Panc1 (cell line): ENCODE data around the gene ANTXR1. TPM values are rescaled to one million over a fixed set of nuclear protein-coding genes. Genes with fewer than 3 reads are reported as not detected.

Experiments
- ATAC-seq: fragments of 200-7000 bp; cut with Tn5 transposase; 2 replicates; pipeline ENCODE4 v1.9.1; 2020; ENCODE audit warnings: mild to moderate bottlenecking, moderate library complexity
- BruUV-seq: library from RNA; stranded (reverse); fragments of 400-500 nt; replicated peaks from 2 replicates; lab custom pipeline; 2021; lab: Mats Ljungman, UMichigan
- CTCF ChIA-PET: fragments of 300-600 bp; sonication (Branson Sonifier 250); formaldehyde crosslinking; loops from one replicate; lab custom pipeline; 2022; ENCODE audit warnings: antibody characterized with exemption; lab: Charles Lee
- POLR2A ChIA-PET: fragments of 300-600 bp; sonication (Branson Sonifier 250); formaldehyde crosslinking; loops from one replicate; lab custom pipeline; 2022; ENCODE audit warnings: antibody characterized with exemption; lab: Charles Lee
- DNase-seq: peaks from one replicate; pipeline ENCODE4 v3.0.0-alpha.2; 2010; ENCODE audit warnings: low read depth, low spot score
- H3K27ac ChIP-seq: 2 replicates; pipeline ENCODE4 v1.5.1; 2011; ENCODE audit warnings: mild to moderate bottlenecking, low read length, inconsistent platforms
- H3K27me3 ChIP-seq: fragments of 200-500 bp; sonication (Bioruptor generic); 2 replicates; pipeline ENCODE4 v1.6.0; 2014; ENCODE audit warnings: low read length, inconsistent platforms; ENCODE audit not compliant: control insufficient read depth, insufficient read depth
- H3K36me3 ChIP-seq: fragments of 200-500 bp; sonication (Bioruptor generic); 2 replicates; pipeline ENCODE4 v1.5.1; 2014; ENCODE audit warnings: inconsistent platforms, mild to moderate bottlenecking, low read length, moderate library complexity; ENCODE audit not compliant: control insufficient read depth, insufficient read depth
- H3K4me1 ChIP-seq: 2 replicates; pipeline ENCODE4 v1.5.1; 2011; ENCODE audit warnings: inconsistent platforms, mild to moderate bottlenecking, low read length, moderate library complexity; ENCODE audit not compliant: control insufficient read depth, insufficient read depth
- H3K4me3 ChIP-seq, 2 experiments: 2 replicates each; pipeline ENCODE4 v1.5.1; 2011 to 2012; ENCODE audit warnings: low read depth in 2 of 2, low read length in 2 of 2, mild to moderate bottlenecking in 2 of 2, inconsistent platforms in 1 of 2, moderate library complexity in 1 of 2
- H3K9me3 ChIP-seq: fragments of 200-500 bp; sonication (Bioruptor generic); 2 replicates; pipeline ENCODE4 v1.5.1; 2014; ENCODE audit warnings: low read depth, mild to moderate bottlenecking, inconsistent platforms, low read length, moderate library complexity; ENCODE audit not compliant: control insufficient read depth, insufficient read depth
- POLR2AphosphoS5 ChIP-seq: IDR thresholded peaks from 2 replicates; pipeline ENCODE4 v1.6.1; 2012; ENCODE audit warnings: mild to moderate bottlenecking, low read depth, low read length, moderate library complexity
- REST ChIP-seq, 2 experiments: IDR thresholded peaks; 2 replicates each; pipeline ENCODE4 v1.6.1; 2011 to 2012; ENCODE audit warnings: low read depth in 2 of 2, control low read depth in 1 of 2, low read length in 1 of 2, mild to moderate bottlenecking in 1 of 2, moderate library complexity in 1 of 2; ENCODE audit not compliant: insufficient read depth in 1 of 2
- SIN3A ChIP-seq: IDR thresholded peaks from 2 replicates; pipeline ENCODE4 v1.6.1; 2012; ENCODE audit warnings: low read depth, mild to moderate bottlenecking, low read length, moderate library complexity, borderline replicate concordance; ENCODE audit not compliant: insufficient read depth
- TCF7L2 ChIP-seq: IDR thresholded peaks from 2 replicates; pipeline ENCODE4 v1.6.1; 2011; ENCODE audit warnings: mild to moderate bottlenecking, low read depth, low read length, inconsistent platforms
- in situ Hi-C: cut with HindIII; loops from 2 replicates; pipeline ENCODE4 v1.10.0; 2016; ENCODE audit warnings: low sequenced_read_pairs, low pct_unique_long_range_greater_than_20kb
- intact Hi-C: fragments of 100-400 bp; cut with micrococcal nuclease; formaldehyde crosslinking; loops from one replicate; pipeline ENCODE4 v1.10.0; 2022; ENCODE audit not compliant: unreplicated experiment
- total RNA-seq: library from RNA; stranded (reverse); gene quantifications from one replicate; pipeline ENCODE4 v1.2.1, GENCODE V29; 2021; ENCODE audit not compliant: unreplicated experiment
- TF ChIP-seq, protein P1 (sequence below): fragments of 450-650 bp; IDR thresholded peaks from 2 replicates; pipeline ENCODE4 v1.5.1; 2017; ENCODE audit warnings: mild to moderate bottlenecking

The ANTXR1 gene
- total RNA-seq, 1 experiment from 2014 or later = 132 TPM

DNA sequence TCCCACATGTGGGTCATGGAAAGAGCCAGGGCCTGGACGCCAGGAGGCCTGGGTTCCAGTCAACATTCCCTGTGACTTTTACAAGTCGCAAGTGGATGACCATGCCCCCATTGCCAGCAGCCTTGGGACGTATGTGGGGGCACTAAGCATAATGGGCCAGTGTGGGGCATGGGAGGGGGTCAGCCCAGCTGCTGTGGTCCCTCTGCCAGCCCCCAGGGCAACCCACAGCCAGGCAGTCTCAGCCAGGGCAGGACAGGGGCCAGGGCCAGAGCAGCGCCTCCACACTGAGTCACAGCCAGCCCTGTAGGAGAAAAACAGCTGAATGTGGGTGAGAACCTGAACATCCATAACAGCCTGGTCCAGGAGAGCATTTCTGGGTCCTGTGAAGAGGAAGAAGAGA lies 200.8 kb downstream of the ANTXR1 start:
- H3K27ac ChIP-seq = no peak overlapping the region
- POLR2A ChIA-PET = no interaction called here
- H3K9me3 ChIP-seq = no peaks in the 10 kb centered on the region
- DNase-seq = no peak
- no peaks in the 10 kb centered on the region for H3K27me3 ChIP-seq
- H3K4me3 ChIP-seq = no peak overlapping the region
- CTCF ChIA-PET = no interaction called here
- ATAC-seq = no peak
- TF ChIP-seq REST (IDR thresholded peaks at IDR 0.05; ENCODE audit: insufficient read depth in 1 of 2, low read depth in 2 of 2, low read length in 1 of 2) = no peak
- TF ChIP-seq, protein P1, sequence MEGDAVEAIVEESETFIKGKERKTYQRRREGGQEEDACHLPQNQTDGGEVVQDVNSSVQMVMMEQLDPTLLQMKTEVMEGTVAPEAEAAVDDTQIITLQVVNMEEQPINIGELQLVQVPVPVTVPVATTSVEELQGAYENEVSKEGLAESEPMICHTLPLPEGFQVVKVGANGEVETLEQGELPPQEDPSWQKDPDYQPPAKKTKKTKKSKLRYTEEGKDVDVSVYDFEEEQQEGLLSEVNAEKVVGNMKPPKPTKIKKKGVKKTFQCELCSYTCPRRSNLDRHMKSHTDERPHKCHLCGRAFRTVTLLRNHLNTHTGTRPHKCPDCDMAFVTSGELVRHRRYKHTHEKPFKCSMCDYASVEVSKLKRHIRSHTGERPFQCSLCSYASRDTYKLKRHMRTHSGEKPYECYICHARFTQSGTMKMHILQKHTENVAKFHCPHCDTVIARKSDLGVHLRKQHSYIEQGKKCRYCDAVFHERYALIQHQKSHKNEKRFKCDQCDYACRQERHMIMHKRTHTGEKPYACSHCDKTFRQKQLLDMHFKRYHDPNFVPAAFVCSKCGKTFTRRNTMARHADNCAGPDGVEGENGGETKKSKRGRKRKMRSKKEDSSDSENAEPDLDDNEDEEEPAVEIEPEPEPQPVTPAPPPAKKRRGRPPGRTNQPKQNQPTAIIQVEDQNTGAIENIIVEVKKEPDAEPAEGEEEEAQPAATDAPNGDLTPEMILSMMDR = no peak
- TF ChIP-seq POLR2AphosphoS5 = no peak
- no peak for TF ChIP-seq SIN3A
- no peak for TF ChIP-seq TCF7L2
- no peaks in the 10 kb centered on the region for H3K36me3 ChIP-seq
- no peaks in the 10 kb centered on the region; the same call in 1 of the 2 replicates for H3K4me1 ChIP-seq
- intact Hi-C loops (no loop called here), in situ Hi-C loops (no loop called here)
- no TSS peak for BruUV-seq

DNA sequence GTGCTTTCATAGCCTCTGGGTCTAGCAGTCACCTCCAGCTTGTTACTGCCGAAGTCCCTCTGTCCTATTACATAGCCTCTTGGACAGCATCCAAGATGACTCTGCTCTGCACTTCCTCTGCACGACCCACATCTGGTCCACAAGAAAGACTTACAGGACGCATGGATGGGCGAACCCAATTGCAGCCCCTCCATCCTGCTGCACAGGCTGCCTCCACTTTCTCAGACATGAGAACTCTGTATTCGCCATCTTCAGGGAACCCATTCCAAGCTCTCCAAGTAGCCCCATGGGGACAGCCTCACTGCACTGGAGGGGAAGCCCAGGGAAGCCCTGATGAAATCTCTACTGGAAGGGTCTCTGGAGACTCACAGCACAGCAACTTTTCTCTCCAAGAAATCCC lies 201.9 kb downstream of the ANTXR1 start:
- intact Hi-C loops (no loop called here), in situ Hi-C loops (no loop called here)
- no peaks in the 10 kb centered on the region for H3K36me3 ChIP-seq
- POLR2A ChIA-PET = no interaction called here
- H3K4me3 ChIP-seq = no peak overlapping the region
- H3K27ac ChIP-seq = no peak overlapping the region
- no peaks in the 10 kb centered on the region; the same call in 1 of the 2 replicates for H3K4me1 ChIP-seq
- ATAC-seq (no peak), DNase-seq (no peak)
- H3K27me3 ChIP-seq = no peaks in the 10 kb centered on the region
- BruUV-seq = no TSS peak
- TF ChIP-seq REST (IDR thresholded peaks at IDR 0.05; ENCODE audit: insufficient read depth in 1 of 2, low read depth in 2 of 2, low read length in 1 of 2) (no peak), SIN3A (no peak), POLR2AphosphoS5 (no peak), TCF7L2 (no peak)
- TF ChIP-seq, protein P1 = no peak
- CTCF ChIA-PET = no interaction called here
- H3K9me3 ChIP-seq = no peaks in the 10 kb centered on the region
